Tibial nerve (tissue), 4 donors: ENCODE results near the gene CNPPD1.

ENCODE experiments used
- EP300 ChIP-seq, 2 donors: sonication (generic); formaldehyde crosslinking; IDR thresholded peaks; one replicate each; pipeline ENCODE4 v1.6.1; 2017; ENCODE audit warnings: antibody characterized with exemption in 2 of 2, mild to moderate bottlenecking in 1 of 2
- POLR2A ChIP-seq, 2 donors: fragments of 450-650 bp; IDR thresholded peaks; one replicate each; pipeline ENCODE4 v1.6.1; 2017; ENCODE audit warnings: antibody characterized with exemption in 2 of 2, mild to moderate bottlenecking in 2 of 2, moderate library complexity in 2 of 2
- TF ChIP-seq, protein P1 (sequence below), 5 experiments: fragments of 200-600 bp in 3 of 5; fragments of 450-650 bp in 2 of 5; sonication (generic) in 3 of 5; IDR thresholded peaks; one replicate each; pipeline ENCODE4 v1.5.1; 2016 to 2019; ENCODE audit warnings: antibody characterized with exemption in 5 of 5, mild to moderate bottlenecking in 3 of 5, moderate library complexity in 2 of 5

GRCh38 chr2:219140722-219141121 lies 36.0 kb downstream of the CNPPD1 start:
- TF ChIP-seq, protein P1, sequence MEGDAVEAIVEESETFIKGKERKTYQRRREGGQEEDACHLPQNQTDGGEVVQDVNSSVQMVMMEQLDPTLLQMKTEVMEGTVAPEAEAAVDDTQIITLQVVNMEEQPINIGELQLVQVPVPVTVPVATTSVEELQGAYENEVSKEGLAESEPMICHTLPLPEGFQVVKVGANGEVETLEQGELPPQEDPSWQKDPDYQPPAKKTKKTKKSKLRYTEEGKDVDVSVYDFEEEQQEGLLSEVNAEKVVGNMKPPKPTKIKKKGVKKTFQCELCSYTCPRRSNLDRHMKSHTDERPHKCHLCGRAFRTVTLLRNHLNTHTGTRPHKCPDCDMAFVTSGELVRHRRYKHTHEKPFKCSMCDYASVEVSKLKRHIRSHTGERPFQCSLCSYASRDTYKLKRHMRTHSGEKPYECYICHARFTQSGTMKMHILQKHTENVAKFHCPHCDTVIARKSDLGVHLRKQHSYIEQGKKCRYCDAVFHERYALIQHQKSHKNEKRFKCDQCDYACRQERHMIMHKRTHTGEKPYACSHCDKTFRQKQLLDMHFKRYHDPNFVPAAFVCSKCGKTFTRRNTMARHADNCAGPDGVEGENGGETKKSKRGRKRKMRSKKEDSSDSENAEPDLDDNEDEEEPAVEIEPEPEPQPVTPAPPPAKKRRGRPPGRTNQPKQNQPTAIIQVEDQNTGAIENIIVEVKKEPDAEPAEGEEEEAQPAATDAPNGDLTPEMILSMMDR (IDR thresholded peaks at IDR 0.05): no peak
- no peak for TF ChIP-seq EP300 (IDR thresholded peaks at IDR 0.05)
- no peak for TF ChIP-seq POLR2A (IDR thresholded peaks at IDR 0.05)
